Duodenal mucosa (tissue), 2 donors: ENCODE results near the gene FGG.

Source experiments
- H3K27ac ChIP-seq: one replicate; pipeline ENCODE4 v1.7.0; 2013; ENCODE audit warnings: low read depth, low read length
- H3K27me3 ChIP-seq, 2 donors: one replicate each; pipeline ENCODE4 v1.7.0; 2013; ENCODE audit warnings: low read length in 2 of 2, control low read depth in 1 of 2; ENCODE audit not compliant: insufficient read depth in 2 of 2, control insufficient read depth in 1 of 2
- H3K36me3 ChIP-seq, 2 donors: one replicate each; pipeline ENCODE4 v1.7.0; 2013; ENCODE audit warnings: low read length in 2 of 2, control low read depth in 1 of 2; ENCODE audit not compliant: insufficient read depth in 2 of 2, control insufficient read depth in 1 of 2
- H3K4me1 ChIP-seq, 2 donors: one replicate each; pipeline ENCODE4 v1.7.0; 2013; ENCODE audit warnings: low read length in 2 of 2, control low read depth in 1 of 2; ENCODE audit not compliant: insufficient read depth in 2 of 2, control insufficient read depth in 1 of 2
- H3K4me3 ChIP-seq, 2 donors: one replicate each; pipeline ENCODE4 v1.7.0; 2013; ENCODE audit warnings: low read length in 2 of 2, low read depth in 1 of 2
- H3K9ac ChIP-seq, 2 donors: one replicate each; pipeline ENCODE4 v1.7.0; 2013; ENCODE audit warnings: low read length in 2 of 2, low read depth in 1 of 2
- H3K9me3 ChIP-seq, 2 donors: one replicate each; pipeline ENCODE4 v1.7.0; 2013; ENCODE audit warnings: low read length in 2 of 2, control low read depth in 1 of 2; ENCODE audit not compliant: control insufficient read depth in 1 of 2

FGG gene

GRCh38 chr4:154559494-154560418 is 52.7 kb downstream of the FGG start:
- Histone ChIP-seq H3K9ac (no peak overlapping the region), H3K9me3 (no peaks in the 10 kb centered on the region), H3K4me1 (peaks cover 0 to 10% of the 10 kb centered on the region in 2 donors), H3K27ac (no peak overlapping the region), H3K27me3 (no peaks in the 10 kb centered on the region), H3K4me3 (no peak overlapping the region), H3K36me3 (no peaks in the 10 kb centered on the region)

DNA sequence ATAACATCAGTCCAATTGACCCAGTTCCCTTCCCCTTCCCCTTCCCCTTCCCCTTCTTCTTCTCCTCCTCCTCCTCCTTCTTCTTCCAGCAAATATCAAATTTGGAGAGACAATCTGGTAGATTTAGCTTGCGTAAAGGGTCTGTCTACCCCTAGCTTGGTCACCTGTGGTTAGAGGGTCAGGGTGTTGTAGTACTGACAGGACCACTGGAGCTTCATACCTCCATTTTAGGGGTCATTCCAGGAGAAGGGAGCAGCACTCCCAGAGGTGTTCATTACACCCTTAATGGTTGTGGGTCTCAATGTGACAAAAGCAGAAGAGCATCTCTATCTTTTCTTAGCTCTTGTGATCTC is 53.3 kb downstream of the FGG start:
- no peak overlapping the region for H3K9ac ChIP-seq
- H3K27me3 ChIP-seq, result no peaks in the 10 kb centered on the region
- no peaks in the 10 kb centered on the region for H3K36me3 ChIP-seq
- H3K9me3 ChIP-seq, result no peaks in the 10 kb centered on the region
- peaks cover 0 to 10% of the 10 kb centered on the region in 2 donors for H3K4me1 ChIP-seq
- H3K27ac ChIP-seq, result no peak overlapping the region
- H3K4me3 ChIP-seq, result no peak overlapping the region
